HL-60/S4 treated with retinoic acid at 250 ng/mL for 4 days and 3 days (cell line): ENCODE results near the gene TAPBP.
"Not testable (repeated sequence)": the region's sequence is repeated elsewhere in the genome, so short reads cannot be mapped to it uniquely, and the experiment has no call there.

Experiments
- in situ Hi-C: fragments of 300-500 bp; cut with MboI; formaldehyde crosslinking; loops from 2 replicates; pipeline ENCODE4 v1.7.0; 2022; ENCODE audit warnings: low sequenced_read_pairs

TAPBP gene

DNA sequence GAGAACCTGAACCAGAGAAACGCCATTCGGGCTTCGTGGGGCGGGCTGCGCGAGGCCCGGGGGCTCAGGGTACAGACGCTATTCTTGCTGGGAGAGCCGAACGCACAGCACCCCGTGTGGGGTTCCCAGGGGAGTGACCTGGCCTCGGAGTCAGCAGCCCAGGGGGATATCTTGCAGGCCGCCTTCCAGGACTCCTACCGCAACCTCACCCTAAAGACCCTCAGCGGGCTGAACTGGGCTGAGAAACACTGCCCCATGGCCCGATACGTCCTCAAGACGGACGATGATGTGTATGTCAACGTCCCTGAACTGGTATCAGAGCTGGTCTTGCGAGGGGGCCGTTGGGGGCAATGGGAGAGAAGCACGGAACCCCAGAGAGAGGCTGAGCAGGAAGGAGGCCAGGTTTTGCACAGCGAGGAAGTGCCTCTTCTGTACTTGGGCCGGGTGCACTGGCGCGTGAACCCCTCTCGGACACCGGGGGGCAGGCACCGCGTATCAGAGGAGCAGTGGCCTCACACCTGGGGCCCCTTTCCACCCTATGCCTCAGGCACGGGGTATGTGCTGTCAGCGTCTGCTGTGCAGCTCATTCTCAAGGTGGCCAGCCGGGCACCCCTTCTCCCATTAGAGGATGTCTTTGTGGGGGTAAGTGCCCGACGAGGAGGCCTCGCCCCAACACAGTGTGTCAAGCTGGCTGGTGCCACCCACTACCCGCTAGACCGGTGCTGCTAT lies 36.1 kb downstream of the TAPBP start:
- in situ Hi-C loops: no loop called here

GRCh38 chr6:33276864-33277662 lies 36.8 kb downstream of the TAPBP start, which contains the start of gene B3GALT4:
B3GALT4 (plus strand) TSS chr6:33277123; CDS start chr6:33277420, 297 bp downstream.
- in situ Hi-C loops: no loop called here

GRCh38 chr6:33276581-33276863 lies 37.4 kb downstream of the TAPBP start:
- in situ Hi-C loops: no loop called here

DNA sequence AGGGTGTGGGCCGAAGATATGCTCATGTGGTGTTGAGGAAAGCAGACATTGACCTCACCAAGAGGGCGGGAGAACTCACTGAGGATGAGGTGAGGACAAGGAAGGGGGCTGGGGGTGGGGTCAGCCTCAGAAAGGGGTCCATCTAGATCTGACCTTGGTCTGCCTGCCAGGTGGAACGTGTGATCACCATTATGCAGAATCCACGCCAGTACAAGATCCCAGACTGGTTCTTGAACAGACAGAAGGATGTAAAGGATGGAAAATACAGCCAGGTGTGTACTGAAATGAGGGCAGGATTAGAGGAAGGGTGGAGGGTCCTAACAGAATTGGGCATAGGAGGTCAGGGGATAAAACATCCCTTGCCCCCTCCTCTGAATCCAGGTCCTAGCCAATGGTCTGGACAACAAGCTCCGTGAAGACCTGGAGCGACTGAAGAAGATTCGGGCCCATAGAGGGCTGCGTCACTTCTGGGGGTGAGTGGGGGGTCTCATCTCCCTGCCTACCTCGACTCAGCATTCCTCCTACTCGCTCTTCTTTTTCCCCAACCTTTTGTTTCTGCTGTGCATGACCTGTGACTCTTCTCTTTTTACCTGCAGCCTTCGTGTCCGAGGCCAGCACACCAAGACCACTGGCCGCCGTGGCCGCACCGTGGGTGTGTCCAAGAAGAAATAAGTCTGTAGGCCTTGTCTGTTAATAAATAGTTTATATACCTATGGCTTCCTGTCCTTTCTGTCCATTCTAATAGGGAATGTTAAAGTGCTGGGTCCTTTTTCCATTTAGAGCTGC lies 37.9 kb downstream of the TAPBP start:
- in situ Hi-C loops: not testable (repeated sequence)

DNA sequence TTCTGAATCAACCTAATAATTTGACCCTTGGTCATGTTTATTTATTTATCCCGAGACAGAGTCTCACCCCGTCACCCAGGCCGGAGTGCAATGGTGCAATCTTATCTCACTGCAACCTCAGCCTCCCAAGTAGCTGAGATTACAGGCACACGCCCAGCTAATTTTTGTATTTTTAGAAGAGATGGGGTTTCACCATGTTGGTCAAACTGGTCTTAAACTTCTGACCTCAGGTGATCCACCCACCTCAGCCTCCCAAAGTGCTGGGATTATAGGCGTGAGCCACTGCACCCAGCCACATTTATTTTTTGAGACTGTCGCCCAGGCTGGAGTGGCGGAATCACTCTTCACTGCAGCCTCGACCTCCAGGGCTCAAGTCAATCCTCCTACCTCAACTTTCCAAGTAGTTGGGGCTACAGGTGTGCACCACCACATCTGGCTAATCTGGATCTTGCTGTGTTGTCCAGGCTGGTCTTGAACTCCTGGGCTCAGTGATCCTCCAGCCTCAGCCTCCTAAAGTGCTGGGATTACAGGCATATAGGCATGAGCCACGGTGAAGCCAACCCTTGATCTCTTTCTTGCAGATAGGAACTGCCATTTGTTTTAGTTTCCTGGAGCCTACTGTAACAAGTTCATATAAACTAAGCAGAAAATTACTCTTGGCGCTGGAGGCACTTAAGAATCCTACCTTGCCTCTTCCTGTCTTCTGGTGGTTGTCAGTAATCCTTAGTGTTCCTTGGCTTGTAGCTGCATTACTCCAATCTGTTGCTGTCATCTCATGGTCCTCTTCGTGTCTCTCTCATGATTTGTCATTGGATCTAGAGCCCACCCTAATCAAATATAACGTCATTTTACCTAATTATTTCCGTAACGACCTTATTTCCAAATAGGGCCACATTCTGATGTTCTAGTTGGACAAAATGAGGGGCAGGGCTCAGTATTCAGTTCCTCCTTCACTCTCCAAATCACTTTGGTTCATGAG lies 39.7 kb downstream of the TAPBP start:
- in situ Hi-C loops: no loop called here

DNA sequence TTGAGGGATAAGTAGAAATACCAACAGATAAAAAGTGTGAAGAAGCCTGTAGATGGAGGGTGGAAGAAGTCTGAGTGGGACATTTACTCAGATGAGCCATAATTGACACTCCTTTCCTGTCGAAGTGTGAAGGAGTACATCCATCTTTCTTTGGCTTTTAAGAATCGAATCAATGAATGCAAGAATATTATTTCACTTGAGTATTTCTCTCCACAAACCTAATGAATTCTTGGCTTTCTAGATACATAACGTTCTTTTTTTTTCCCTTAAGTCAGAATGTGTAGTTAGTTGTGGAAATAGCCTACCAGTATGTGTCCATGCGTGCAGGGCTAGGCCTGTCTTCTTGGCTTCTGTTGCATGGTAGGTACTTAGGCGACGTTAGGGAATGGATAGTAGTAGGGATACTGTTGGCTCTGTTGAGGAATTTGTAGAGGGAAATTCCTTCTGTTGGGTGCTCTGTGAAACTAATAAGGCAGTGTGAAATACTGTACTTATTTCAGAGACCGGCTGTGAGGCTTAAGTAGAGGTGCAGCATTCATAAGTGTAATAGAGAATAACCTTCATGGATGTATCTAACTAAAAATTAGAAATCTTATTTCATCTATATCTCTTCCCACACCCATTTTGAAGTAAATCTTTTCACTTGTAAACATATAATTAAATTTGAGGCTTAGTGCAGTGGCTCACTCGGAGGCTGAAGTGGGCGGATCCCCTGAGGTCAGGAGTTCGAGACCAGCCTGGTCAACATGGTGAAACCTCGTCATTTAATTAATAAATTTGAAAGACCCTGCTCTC lies 40.6 kb downstream of the TAPBP start:
- in situ Hi-C loops: no loop called here

- in situ Hi-C loops: no loop called here
These were observed 41.4 kb downstream of the TAPBP start for GRCh38 chr6:33272275-33273128.

GRCh38 chr6:33271468-33272274 lies 42.2 kb downstream of the TAPBP start, which contains the start of the genes RPS18 and VPS52:
RPS18 (plus strand) TSS chr6:33272075; CDS start chr6:33272120, 45 bp downstream.
VPS52 (minus strand) TSS chr6:33271876; CDS start chr6:33271675, 201 bp downstream.
- in situ Hi-C loops: no loop called here

- in situ Hi-C loops: no loop called here
These were observed 42.8 kb downstream of the TAPBP start for GRCh38 chr6:33271117-33271467.

GRCh38 chr6:33264015-33264414 lies 49.9 kb downstream of the TAPBP start:
- in situ Hi-C loops: no loop called here

DNA sequence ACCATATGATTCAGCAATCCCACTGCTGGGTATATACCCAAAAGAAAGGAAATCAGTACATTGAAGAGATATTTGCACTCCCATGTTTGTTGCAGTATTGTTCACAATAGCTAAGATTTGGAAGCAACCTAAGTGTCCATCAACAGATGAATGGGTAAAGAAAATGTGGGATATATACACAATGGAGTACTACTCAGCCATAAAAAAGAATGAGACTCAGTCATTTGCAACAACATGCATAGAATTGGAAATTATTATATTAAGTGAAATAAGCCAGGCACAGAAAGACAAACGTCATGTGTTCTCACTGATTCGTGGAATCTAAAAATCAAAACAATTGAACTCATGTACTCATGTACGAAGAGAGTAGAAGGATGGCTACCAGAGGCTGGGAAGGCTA lies 51.4 kb downstream of the TAPBP start:
- in situ Hi-C loops: not testable (repeated sequence)

DNA sequence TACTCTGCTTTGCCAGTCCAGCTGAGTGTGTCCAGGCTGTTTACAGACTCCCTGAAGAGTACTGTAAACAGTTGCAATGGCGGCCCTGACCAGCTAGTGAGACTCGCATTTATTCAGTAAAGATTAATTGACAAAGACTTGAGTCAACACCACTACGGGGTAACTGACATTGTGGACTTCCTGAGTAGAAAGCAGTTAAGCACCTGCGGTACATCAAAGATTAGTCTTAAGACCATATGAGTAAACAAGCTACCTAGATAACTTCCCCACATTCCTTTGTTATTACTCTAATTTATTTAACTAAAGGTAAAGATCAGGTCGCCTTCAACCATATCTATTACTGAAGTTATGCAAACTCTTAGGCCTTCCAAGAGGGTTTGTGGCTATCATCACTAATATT lies 54.8 kb downstream of the TAPBP start:
- in situ Hi-C loops: no loop called here

DNA sequence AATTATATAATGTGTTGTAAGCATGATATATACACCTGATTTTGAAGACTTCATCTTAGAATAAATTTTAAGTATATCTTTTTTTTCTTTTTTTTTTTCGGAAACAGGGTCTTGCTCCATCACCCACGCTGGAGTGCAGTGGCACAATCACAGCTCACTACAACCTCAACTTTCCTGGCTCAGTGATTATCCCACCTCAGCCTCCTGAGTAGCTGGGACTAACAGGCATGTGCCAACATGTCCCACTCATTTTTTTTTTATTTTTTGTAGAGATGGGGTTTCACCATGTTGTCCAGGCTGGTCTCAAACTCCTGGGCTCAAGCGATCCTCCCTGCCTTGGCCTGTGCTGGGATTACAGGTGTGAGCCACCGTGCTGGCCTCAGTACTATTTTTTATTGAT lies 59.3 kb downstream of the TAPBP start:
- in situ Hi-C loops: no loop called here

GRCh38 chr6:33252759-33253158 lies 61.1 kb downstream of the TAPBP start:
- in situ Hi-C loops: no loop called here

- in situ Hi-C loops: no loop called here
These were observed 62.4 kb downstream of the TAPBP start for GRCh38 chr6:33251395-33252012.

- in situ Hi-C loops: no loop called here
These were observed 63.1 kb downstream of the TAPBP start for GRCh38 chr6:33250731-33251130.
